GM18867 (cell line): Measurements from ENCODE around the gene CLEC2D.
A peak's percentile ranks its signal among the peaks of the same experiment; 100 is the strongest.
"Not testable (repeated sequence)": the region's sequence is repeated elsewhere in the genome, so short reads cannot be mapped to it uniquely, and the experiment has no call there.

ENCODE experiments used
- ATAC-seq: cut with Tn5 transposase; IDR thresholded peaks from one replicate; pipeline ENCODE4 v1.9.1; 2021; ENCODE audit warnings: mild to moderate bottlenecking, moderate library complexity; ENCODE audit not compliant: unreplicated experiment

Gene CLEC2D

GRCh38 chr12:9725213-9725870, 55.8 kb downstream of the CLEC2D start:
- no peak for ATAC-seq

- ATAC-seq, result no peak
Observed at GRCh38 chr12:9727813-9728212, 58.3 kb downstream of the CLEC2D start.

- ATAC-seq, result no peak
Observed at GRCh38 chr12:9729082-9729481, 59.6 kb downstream of the CLEC2D start.

- ATAC-seq, result no peak
Observed at GRCh38 chr12:9730011-9730410, 60.5 kb downstream of the CLEC2D start.

DNA sequence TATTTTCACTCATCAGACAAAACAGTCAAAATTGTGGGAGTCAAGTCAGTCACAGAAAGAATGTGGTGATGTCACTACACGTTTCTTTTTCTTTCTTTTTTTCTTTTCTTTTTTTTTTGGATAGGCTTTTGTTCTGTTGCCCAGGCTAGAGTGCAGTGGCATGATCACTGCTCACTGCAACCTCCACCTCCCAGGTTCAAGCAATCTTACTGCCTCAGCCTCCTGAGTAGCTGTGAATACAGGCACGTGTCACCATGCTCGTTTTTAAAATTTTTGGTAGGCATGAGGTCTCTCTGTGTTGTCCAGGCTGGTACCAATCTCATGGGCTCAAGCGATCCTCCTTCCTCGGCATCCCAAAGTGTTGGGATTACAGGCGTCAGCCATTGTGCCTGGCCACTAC, 61.1 kb downstream of the CLEC2D start:
- ATAC-seq, result no peak

DNA sequence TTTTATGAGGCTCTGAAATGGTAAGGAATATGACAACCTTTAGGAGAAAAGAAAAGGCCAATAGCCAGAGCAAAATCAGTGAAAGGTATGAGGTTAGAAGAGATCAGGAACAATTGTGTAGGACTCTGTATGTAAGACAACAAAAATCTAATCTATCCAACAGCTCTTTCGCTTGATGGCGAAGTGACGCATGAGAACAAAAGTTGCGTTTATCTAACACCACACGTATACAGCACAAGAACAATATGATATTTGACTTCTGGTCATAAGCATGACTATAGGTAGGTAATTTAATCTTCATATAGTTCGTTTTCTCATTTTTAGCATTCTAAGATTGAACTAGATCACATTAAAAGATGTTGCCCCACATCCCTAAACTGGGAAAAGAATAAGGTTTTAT, 61.9 kb downstream of the CLEC2D start:
- no peak for ATAC-seq

- ATAC-seq, result peak; percentile 40
Observed at GRCh38 chr12:9731797-9732196, 62.3 kb downstream of the CLEC2D start.

- ATAC-seq, result peak; percentile 38
Observed at GRCh38 chr12:9732921-9733461, 63.5 kb downstream of the CLEC2D start, which contains the start of gene CLECL1. CLECL1 (minus strand) TSS chr12:9733097.

DNA sequence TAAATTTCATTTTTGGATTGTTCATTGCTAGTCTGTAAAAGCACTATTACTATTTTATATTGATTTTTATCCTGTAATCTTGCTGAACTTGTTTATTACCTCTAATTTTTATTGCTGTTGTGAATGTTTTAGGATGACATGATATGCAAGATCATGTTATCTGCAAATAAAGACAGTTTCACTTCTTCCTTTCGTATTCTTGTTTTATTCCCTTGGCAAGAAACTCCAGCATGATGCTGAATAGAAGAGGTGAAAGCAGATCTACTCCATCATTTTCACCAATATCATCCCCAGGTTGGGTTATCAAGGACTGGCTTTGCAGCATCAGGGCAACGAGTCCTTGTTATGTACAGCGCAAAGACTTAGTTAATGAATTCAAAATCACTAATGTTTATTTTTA, 66.1 kb downstream of the CLEC2D start:
- ATAC-seq, result no peak

- ATAC-seq, result no peak
Observed at GRCh38 chr12:9736936-9737705, 67.6 kb downstream of the CLEC2D start.

DNA sequence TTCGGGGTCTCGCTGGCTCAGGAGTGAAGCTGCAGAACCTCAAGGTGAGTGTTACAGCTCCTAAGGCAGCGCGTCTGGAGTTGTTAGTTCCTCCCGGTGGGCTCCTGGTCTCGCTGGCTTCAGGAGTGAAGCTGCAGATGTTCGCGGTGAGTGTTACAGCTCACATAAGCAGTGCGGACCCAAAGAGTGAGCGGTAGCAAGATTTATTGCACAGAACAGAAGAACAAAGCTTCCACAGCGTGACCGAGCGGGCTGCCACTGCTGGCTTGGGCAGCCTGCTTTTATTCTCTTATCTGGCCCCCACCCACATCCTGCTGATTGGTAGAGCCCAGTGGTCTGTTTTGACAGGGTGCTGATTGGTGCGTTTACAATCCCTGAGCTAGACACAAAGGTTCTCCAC, 69.4 kb downstream of the CLEC2D start:
- ATAC-seq, result not testable (repeated sequence)

DNA sequence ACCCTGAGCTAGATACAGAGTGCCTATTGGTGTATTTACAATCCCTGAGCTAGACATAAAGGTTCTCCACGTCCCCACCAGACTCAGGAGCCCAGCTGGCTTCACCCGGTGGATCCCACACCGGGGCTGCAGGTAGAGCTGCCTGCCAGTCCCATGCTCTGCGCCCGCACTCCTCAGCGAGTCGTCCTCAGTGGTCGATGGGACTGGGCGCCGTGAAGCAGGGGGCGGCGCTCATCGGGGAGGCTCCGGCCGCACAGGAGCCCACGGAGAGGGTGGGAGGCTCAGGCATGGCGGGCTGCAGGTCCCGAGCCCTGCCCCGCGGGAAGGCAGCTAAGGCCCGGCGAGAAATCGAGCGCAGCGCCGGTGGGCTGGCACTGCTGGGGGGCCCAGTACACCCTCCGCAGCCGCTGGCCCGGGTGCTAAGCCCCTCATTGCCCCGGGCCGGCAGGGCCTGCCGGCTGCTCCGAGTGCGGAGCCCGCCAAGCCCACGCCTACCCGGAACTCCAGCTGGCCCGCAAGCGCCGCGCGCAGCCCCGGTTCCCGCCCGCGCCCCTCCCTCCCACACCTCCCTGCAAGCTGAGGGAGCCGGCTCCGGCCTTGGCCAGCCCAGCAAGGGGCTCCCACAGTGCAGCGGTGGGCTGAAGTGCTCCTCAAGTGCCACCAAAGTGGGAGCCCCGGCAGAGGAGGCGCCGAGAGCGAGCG, 70.0 kb downstream of the CLEC2D start:
- not testable (repeated sequence) for ATAC-seq

GRCh38 chr12:9740106-9740750, 70.7 kb downstream of the CLEC2D start:
- peak; percentile 51 for ATAC-seq

GRCh38 chr12:9741726-9742125, 72.2 kb downstream of the CLEC2D start:
- peak; percentile 74 for ATAC-seq

DNA sequence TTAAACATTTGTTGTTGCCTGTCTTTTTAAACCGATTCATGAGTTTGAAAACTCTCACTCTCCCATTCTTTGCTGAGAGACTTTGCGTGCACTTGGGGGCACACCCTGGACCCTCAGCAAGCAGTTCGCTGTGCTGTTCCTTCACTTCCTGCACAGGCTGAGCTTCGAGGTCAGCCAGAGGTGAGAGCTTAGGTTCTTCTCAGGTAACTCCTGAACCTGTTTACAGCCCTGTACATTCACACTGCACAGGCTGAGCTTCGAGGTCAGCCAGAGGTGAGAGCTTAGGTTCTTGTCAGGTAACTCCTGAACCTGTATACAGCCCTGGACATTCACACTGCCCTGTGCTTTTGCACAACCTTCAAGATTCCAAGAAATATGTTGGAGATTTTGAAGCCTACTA, 73.1 kb downstream of the CLEC2D start:
- peak; percentile 44 for ATAC-seq

- ATAC-seq, result no peak
Observed at GRCh38 chr12:9745199-9745598, 75.7 kb downstream of the CLEC2D start.
